NCI-H1417 treated with DMSO at 0.1 percent for 48 hours (cell line): ENCODE data around the gene PSMB1.
"Not testable (repeated sequence)": the region's sequence is repeated elsewhere in the genome, so short reads cannot be mapped to it uniquely, and the experiment has no call there.

Experiments
- DNase-seq: peaks from one replicate; lab custom pipeline; 2025; lab: John Stamatoyannopoulos, UW

PSMB1 gene

GRCh38 chr6:170502733-170503413, 50.2 kb downstream of the PSMB1 start:
- not testable (repeated sequence) for DNase-seq

DNA sequence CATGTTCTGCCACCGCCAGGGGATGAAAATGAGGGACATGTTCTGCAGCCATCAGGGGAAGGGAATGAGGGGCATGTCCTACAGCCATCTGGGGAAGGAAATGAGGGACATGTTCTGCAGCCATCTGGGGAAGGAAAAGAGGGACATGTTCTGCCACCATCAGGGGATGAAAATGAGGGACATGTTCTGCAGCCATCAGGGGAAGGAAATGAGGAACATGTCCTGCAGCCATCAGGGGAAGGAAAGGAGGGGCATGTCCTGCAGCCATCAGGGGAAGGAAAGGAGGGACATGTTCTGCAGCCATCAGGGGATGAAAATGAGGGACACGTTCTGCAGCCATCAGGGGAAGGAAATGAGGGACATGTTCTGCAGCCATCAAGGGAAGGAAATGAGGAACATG, 50.8 kb downstream of the PSMB1 start:
- not testable (repeated sequence) for DNase-seq

GRCh38 chr6:170500955-170501590, 52.0 kb downstream of the PSMB1 start:
- no peak for DNase-seq

DNA sequence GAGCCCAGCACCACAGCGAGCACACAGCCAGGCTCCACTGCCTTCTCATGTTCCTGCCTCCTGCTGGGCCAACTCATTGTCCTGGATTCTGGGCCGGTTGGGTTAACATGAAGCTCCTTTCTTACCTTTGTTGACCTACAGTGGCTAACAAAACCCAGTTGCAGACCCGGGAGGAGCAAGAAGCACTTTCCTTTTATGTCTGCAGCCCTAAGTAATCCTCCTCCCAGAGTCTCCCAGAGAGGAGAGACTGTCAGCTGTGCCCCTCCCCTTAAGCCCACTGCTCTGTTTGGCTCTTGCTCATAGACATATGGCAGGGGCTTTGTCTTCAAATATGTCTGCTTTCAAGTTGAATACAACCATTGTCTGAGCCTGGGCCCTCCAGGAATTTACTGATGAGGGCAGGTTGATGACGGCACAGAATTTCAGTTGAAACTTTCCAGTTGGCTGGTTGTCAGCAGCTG, 55.2 kb downstream of the PSMB1 start:
- DNase-seq: no peak

GRCh38 chr6:170493354-170493753, 59.8 kb downstream of the PSMB1 start:
- no peak for DNase-seq

DNA sequence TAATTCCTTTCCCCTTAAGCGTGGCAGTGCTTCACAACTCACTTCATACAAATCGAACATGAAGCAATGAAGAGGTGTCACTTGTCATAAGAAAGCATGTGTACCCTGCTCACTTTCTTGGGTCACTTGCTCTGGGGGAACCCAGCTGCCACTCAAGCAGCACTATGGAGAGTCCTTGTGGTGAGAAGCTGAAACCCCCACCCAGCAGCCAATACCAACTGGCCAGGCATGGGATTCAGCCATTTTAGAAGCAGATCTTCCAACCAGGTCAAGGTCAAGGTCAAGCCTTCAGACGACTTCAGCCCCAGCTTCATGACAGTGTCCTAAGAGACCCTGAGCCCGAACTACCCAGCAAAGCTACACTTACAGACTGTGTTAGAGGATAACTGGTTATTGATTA, 62.8 kb downstream of the PSMB1 start:
- no peak for DNase-seq

GRCh38 chr6:170489836-170490235, 63.3 kb downstream of the PSMB1 start:
- no peak for DNase-seq

- no peak for DNase-seq
These were observed 65.3 kb downstream of the PSMB1 start for GRCh38 chr6:170487707-170488329.

DNA sequence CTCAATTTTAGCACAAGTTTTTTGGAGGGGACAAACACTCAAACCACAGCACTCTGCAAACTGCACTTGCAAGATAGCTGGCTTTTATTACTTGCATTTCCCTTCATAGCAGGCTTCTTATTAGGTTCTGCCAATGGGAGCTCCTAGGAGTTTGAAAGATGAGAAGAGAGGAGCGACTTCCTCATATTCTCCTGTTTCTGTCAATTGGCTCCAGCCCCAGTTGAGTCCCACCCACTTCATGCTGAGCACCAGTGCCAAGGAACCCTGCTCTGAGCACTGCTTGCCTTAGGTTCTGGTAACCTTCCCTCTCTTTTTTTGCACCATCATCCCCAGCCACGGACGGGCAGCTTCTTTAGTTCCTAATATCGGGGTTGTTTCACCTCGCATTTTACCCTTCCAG, 67.9 kb downstream of the PSMB1 start:
- no peak for DNase-seq
